Progenitor cell of endocrine pancreas (in vitro differentiated cells): Measurements from ENCODE around the gene POLR3H. TPM values are rescaled to one million over a fixed set of nuclear protein-coding genes. Genes with fewer than 3 reads are reported as not detected.

Experiments
- DNase-seq: peaks from one replicate; pipeline ENCODE4 v3.0.0; 2021; ENCODE audit warnings: low spot score; ENCODE audit not compliant: unreplicated experiment
- H3K27ac Mint-ChIP-seq: 2 replicates; pipeline ENCODE4 v1.8.0; 2021; ENCODE audit warnings: mild to moderate bottlenecking, moderate library complexity, mixed read lengths
- H3K27me3 Mint-ChIP-seq: 2 replicates; pipeline ENCODE4 v1.8.0; 2021; ENCODE audit warnings: mixed read lengths
- H3K36me3 Mint-ChIP-seq: 2 replicates; pipeline ENCODE4 v1.8.0; 2022; ENCODE audit warnings: mixed read lengths; ENCODE audit not compliant: insufficient read depth
- H3K4me1 Mint-ChIP-seq: 2 replicates; pipeline ENCODE4 v1.8.0; 2021; ENCODE audit warnings: low read depth, mixed read lengths
- H3K4me3 Mint-ChIP-seq: 2 replicates; pipeline ENCODE4 v1.8.0; 2021; ENCODE audit warnings: low read depth, mild to moderate bottlenecking, moderate library complexity, mixed read lengths
- H3K9me3 Mint-ChIP-seq: 2 replicates; pipeline ENCODE4 v1.8.0; 2021; ENCODE audit warnings: low read depth, mixed read lengths
- total RNA-seq: library from RNA; stranded (reverse); gene quantifications from 2 replicates; pipeline ENCODE4 v1.2.1, GENCODE V29; 2021
- TF ChIP-seq, protein P1 (sequence below): fragments of 200-600 bp; sonication (generic); IDR thresholded peaks from one replicate; pipeline ENCODE4 v1.5.0; 2021; ENCODE audit warnings: antibody characterized with exemption, mild to moderate bottlenecking; ENCODE audit not compliant: unreplicated experiment

Gene POLR3H
- total RNA-seq, 1 donor from 2014 or later, result 44.1 TPM

DNA sequence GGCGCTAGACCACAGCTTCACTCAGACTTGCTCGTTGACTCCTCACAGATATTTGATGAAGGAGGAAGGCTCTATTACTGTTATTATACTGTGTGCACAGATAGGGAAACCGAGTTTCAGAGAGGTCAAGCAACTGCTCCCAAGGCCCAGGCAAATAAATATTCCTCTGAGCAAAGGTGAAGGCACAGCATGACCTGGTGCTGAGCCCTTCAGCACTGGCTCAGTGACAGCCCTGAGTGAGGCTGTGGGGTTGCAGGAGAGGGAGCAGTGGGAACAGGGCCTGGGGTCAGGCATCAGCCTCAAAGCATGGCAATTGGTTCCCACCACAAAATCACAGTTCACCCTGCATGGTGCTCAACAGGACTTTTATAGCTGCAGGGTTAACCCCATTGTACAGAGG is 7.1 kb downstream of the POLR3H start:
- Mint-ChIP-seq H3K27me3 (no peaks in the 10 kb centered on the region), H3K36me3 (peaks cover 8% of the 10 kb centered on the region), H3K4me1 (peaks cover 6% of the 10 kb centered on the region), H3K4me3 (no peak overlapping the region), H3K27ac (peak overlapping the region; percentile 56), H3K9me3 (no peaks in the 10 kb centered on the region)
- TF ChIP-seq, protein P1, sequence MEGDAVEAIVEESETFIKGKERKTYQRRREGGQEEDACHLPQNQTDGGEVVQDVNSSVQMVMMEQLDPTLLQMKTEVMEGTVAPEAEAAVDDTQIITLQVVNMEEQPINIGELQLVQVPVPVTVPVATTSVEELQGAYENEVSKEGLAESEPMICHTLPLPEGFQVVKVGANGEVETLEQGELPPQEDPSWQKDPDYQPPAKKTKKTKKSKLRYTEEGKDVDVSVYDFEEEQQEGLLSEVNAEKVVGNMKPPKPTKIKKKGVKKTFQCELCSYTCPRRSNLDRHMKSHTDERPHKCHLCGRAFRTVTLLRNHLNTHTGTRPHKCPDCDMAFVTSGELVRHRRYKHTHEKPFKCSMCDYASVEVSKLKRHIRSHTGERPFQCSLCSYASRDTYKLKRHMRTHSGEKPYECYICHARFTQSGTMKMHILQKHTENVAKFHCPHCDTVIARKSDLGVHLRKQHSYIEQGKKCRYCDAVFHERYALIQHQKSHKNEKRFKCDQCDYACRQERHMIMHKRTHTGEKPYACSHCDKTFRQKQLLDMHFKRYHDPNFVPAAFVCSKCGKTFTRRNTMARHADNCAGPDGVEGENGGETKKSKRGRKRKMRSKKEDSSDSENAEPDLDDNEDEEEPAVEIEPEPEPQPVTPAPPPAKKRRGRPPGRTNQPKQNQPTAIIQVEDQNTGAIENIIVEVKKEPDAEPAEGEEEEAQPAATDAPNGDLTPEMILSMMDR, result no peak
- no peak for DNase-seq

DNA sequence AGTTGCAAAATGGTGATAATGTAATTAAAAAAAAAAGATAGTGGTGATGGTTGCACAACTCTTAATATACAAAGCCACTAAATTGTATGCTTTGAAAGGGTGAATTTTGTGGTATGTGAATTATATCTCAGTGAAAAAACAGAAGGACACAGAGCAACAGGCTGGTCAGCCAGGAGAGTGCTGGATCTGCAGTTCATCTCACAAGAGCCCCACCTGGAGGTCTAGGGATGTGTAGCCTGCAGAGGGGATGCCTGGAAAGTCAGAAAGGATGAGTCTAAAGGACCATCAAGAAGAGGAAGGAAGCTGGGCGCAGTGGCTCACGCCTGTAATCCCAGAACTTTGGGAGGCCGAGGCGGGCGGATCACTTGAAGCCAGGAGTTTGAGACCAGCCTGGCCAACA is 9.0 kb downstream of the POLR3H start:
- no peak for DNase-seq
- Mint-ChIP-seq H3K27ac (no peak overlapping the region), H3K4me1 (no peaks in the 10 kb centered on the region), H3K27me3 (no peaks in the 10 kb centered on the region), H3K36me3 (peaks cover 10% of the 10 kb centered on the region), H3K4me3 (no peak overlapping the region), H3K9me3 (no peaks in the 10 kb centered on the region)
- TF ChIP-seq, protein P1, result peak; percentile 36

GRCh38 chr22:41534219-41534618 is 10.1 kb downstream of the POLR3H start:
- peaks cover 8% of the 10 kb centered on the region for H3K36me3 Mint-ChIP-seq
- TF ChIP-seq, protein P1, result no peak
- no peak overlapping the region for H3K4me3 Mint-ChIP-seq

DNA sequence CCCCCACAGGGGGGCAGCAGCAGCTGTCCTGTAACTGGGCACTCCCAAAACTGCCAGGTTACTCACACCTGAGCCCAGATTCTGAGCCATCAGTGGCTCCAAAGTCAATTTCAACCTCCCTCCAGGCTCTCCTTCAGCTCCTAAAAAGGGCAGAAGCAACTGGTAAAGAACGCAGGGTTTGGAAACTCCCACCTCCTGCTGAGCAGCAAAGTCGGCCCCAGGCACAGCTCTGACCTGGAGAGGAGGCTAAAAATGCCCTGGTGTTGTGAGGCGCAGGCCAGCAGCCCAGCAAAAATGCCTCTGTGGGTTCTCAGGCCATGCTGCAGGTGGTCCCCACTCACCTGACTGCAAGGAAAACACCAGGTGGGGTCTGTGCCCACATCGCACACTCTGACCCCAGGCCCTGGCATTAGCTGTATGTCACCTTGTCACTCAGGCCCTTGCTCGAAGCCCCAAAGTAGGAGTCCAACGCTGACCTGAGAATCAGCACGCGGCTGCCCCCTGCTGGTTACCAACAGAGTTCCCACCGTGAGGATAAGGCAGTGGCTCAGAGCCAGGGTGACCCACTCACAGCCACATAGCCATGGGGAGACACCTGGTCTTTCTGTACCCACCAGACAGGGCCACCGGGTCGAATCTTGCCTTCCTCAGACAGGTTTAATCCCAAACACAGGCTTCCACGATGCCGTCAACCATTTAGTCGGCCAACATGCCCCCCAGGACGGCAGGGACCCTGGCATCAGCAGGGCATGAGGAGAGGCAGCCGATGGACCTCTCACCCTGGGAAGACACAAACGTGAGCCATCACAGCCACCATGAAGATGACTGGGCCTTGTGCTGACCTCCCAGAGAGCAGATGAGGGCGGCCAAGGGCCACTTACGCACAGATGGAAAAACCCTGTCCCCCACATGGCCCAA is 11.1 kb downstream of the POLR3H start:
- Mint-ChIP-seq H3K9me3 (no peaks in the 10 kb centered on the region), H3K4me3 (no peak overlapping the region), H3K27ac (peak overlapping the region; percentile 64)

More at GRCh38 chr22:41534219-41534618, 10.1 kb downstream of the POLR3H start:
- Mint-ChIP-seq H3K4me1 (no peaks in the 10 kb centered on the region), H3K27me3 (no peaks in the 10 kb centered on the region), H3K27ac (no peak overlapping the region), H3K9me3 (no peaks in the 10 kb centered on the region)
- DNase-seq, result no peak

DNA sequence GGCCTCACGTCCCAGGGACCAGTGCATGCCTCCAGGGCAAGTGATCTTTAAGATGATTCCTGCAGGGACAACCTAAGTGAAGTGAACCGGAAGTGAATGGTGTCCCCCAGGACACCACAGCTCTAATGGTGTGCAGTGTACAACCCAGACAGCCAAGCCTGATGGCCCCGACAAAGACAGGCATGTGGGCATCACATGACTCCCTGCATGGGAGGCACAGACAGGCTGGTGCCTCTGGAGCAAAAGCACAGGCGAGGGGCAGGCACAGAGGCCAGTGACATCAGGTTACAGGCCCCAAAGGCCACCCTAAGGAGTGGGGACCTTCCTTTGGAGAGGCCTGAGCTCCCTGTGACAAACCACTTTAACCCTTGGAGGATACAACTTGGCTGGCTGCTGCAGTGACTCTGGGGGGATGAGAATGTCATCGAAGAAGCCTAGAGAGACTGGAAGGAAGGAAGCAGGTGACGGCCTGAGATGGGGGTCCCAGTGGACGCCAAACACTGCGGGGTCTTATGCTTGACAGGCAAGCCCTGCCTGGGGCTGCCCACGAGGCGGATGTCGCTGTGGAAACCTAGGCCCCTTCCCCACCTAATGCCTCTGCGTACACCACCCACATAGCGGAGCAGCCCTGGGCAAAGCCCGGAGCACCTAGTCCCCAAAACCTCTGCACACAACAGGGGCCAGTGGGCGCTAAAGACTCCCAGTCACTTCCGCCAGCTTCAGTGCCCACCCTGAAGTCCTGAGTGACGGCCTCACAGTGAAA is 12.4 kb downstream of the POLR3H start:
- H3K27me3 Mint-ChIP-seq, result no peaks in the 10 kb centered on the region
- DNase-seq, result no peak
- TF ChIP-seq, protein P1, result no peak
- no peaks in the 10 kb centered on the region for H3K4me1 Mint-ChIP-seq
- H3K9me3 Mint-ChIP-seq, result no peaks in the 10 kb centered on the region
- no peak overlapping the region for H3K4me3 Mint-ChIP-seq
- H3K36me3 Mint-ChIP-seq, result peaks cover 12% of the 10 kb centered on the region
- H3K27ac Mint-ChIP-seq, result no peak overlapping the region

More for the DNA sequence above, 11.1 kb downstream of the POLR3H start:
- Mint-ChIP-seq H3K27me3 (no peaks in the 10 kb centered on the region), H3K4me1 (no peaks in the 10 kb centered on the region), H3K36me3 (peaks cover 12% of the 10 kb centered on the region)
- DNase-seq, result peak; percentile 60
- TF ChIP-seq, protein P1, result peak; percentile 79
